ENCODE measurements around the gene LSM7.

Gene LSM7

GRCh38 chr19:2306281-2306806 lies 22.0 kb downstream of the LSM7 start:
- TF ChIP-seq, protein P1, sequence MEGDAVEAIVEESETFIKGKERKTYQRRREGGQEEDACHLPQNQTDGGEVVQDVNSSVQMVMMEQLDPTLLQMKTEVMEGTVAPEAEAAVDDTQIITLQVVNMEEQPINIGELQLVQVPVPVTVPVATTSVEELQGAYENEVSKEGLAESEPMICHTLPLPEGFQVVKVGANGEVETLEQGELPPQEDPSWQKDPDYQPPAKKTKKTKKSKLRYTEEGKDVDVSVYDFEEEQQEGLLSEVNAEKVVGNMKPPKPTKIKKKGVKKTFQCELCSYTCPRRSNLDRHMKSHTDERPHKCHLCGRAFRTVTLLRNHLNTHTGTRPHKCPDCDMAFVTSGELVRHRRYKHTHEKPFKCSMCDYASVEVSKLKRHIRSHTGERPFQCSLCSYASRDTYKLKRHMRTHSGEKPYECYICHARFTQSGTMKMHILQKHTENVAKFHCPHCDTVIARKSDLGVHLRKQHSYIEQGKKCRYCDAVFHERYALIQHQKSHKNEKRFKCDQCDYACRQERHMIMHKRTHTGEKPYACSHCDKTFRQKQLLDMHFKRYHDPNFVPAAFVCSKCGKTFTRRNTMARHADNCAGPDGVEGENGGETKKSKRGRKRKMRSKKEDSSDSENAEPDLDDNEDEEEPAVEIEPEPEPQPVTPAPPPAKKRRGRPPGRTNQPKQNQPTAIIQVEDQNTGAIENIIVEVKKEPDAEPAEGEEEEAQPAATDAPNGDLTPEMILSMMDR (IDR thresholded peaks at IDR 0.05): no peak

DNA sequence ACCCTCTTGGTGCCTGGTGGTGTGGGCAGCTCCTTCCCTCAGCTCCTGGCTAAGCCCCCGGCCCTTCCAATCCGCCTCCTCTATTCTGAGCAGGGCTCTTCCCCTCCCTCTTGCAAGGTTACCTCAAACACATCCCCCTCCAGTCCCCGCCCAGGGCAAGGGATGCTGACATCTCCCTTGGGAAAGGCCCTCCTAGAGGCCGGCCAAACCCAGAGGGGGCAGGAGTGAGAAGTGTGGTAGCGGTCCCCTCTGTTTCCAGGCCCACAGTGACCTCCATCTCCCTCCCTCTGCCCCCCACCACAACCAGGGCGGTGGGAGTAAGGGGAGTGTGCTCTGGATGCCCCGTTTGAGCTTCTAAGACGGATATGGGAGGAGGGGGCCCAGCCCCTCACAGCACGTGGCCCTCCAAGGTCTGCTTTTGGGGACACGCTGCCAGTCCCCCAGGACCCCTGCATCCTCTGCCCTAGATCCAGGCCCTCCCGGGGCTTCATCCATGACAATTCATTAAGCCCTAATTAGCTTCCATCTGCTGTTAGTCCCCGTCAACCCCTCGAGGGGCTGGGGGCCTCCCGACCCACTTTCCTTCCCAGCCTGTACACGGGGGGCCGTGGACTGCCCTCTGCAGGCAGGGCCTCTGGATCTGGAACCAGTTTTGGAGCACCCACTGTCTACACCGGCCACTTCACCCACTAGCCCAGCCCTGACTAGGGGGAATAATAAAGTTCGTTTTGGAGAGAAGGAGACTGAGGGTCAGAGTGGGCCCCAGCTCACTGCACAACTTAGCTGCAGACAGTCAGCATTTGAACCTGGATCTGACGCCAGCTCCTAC lies 22.7 kb downstream of the LSM7 start:
- TF ChIP-seq, protein P1 (IDR thresholded peaks at IDR 0.05): no peak

DNA sequence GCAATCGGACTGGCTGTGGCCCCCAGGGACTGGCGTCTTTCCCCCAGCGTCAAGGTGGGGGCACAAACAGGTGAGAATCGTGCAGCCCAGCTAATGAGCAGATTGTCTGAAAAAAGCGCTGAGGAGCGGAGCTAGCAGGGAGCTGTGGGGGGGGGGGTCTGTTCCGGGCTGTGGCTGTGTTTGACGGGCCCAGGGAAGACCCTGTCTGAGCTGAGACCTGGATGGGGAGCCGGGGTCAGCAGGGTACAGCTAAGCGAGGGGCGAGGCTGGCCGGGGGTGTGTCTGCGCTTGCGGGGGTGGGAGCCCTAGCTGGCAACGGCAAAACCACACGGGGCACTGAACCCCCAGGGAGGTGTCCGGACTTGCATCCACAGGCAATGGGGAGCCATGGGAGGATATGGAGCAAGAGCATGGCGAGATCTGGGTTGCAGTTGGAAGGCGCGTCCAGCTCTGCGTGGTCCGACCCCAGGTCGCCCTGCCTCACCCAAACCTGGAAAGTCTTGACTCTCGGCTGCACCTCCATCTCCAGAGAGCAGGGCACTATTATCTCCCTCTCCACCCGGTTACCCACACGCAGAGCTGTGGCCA lies 25.1 kb downstream of the LSM7 start:
- TF ChIP-seq, protein P1 (IDR thresholded peaks at IDR 0.05): no peak

GRCh38 chr19:2302319-2303210 lies 25.8 kb downstream of the LSM7 start:
- TF ChIP-seq, protein P1 (IDR thresholded peaks at IDR 0.05): no peak

- TF ChIP-seq, protein P1 (IDR thresholded peaks at IDR 0.05): no peak
Measured at GRCh38 chr19:2300533-2300932, 27.9 kb downstream of the LSM7 start.

DNA sequence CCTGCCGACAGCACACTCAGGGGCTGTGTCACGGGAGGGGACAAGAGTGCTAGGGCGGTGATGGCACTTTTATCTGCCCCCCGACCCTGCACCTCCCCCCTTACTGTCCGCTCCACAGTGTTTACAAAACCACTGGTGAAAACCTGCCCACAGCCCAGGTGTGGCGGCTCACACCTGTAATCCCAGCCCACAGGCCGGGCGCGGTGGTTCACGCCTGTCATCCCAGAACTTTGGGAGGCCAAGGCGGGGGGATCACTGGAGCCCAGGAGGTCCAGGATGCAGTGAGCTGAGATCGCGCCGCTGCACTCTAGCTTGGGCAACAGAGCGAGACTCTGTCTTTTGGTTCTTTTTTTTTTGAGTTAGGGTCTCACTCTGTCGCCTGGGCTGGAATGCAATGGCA lies 32.2 kb downstream of the LSM7 start:
- TF ChIP-seq, protein P1 (IDR thresholded peaks at IDR 0.05): no peak

DNA sequence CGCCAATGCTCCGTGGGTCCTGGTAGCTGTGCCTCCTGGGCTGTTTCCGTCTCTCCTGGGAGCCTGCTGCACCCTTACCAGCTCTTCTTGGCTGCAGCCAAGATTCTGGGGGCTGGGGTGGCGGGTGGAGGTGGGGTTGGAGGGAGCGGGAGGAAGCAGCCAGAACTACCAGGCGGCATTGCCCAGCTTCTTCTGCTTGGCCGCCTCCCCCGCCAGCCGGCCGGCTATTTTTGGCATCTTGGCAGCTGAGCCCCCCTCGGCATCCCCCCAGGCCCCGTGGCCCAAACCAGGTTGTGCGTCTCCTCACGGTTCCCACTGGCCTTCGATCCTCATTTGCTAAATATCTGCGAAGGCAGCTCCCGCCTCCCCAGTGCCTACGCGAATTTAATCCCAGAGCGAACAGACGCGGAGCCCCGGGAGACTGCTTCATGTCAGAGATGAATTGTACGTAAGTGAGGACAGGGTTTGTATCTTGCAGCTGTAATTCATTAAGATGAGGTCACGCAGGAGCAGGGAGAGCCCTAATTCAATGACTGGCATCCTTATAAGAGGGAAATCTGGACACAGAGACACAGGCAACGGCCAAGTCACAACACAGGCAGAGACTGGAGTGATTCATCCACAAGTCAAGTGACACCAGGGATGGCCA lies 33.6 kb downstream of the LSM7 start:
- TF ChIP-seq, protein P1 (IDR thresholded peaks at IDR 0.05): no peak

Data from LNCAP (cell line).